Putamen (tissue), 1 donor: ENCODE measurements around the gene CDCA5.
A peak's percentile ranks its signal among the peaks of the same experiment; 100 is the strongest.

Source experiments
- DNase-seq: peaks from one replicate; pipeline ENCODE4 v3.0.0-alpha.2; 2016; ENCODE audit warnings: low spot score

The CDCA5 gene

DNA sequence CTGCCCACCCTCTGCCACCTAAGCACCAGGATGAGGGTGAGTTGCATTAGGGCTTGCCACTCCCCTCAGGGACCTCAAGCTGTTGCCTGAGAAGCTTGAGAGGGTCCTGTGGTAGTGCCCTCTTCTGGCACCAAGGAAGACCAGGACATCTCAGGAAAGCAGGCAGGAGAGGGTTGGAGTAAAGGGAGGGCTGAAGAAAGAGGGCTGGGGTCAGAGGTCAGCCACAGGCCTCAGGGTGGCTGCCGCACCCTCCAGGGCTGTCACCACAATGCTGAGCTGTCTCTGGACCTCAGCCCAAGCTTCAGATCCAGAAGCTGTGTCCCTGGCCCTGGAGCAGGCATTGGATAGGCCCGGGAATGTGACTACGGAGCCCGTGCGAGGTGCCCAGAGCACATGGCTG lies 38.8 kb downstream of the CDCA5 start:
- no peak for DNase-seq

DNA sequence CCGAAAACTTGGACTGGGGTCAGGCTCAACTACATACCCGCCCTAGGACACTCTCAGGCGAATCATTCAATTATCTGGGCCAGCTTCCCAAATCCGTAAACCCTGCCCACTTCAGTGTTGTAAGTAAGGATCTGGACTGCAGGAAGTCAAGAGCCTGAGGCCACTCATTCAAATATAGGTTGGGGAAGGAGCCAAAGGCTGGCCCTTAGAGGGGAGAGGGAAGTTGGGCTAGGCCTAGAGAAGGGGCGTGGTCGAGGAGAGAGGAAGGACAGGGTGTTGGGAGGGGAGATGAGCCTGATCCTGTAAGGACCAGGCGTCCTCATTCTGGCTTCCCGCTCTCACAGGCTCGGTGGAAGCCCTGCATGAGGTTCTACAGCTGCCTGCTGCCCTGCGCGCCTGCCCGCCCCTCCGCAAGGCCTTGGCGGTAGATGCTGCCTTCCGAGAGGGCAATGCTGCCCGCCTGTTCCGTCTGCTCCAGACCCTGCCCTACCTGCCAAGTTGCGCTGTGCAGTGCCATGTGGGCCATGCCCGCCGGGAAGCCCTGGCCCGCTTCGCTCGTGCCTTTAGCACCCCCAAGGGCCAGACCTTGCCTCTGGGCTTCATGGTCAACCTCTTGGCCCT lies 39.8 kb downstream of the CDCA5 start:
- DNase-seq = peak; percentile 15

DNA sequence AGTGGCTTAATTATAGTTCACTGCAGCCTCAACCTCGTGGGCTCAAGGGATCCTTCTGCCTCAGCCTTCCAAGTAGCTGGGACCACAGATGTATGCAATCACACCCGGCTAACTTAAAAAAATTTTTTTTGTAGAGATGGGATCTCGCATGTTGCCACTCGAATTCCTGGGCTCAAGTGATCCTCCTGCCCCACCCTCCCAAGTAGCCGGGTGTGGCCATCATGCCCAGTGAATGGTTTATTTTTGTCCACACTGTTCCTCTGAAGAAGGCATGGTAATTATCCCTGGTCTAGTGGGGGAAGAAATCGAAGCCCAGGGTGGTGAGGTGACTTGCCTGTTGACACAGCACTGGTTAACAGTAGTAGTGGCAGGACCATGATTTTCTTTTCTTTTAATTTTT lies 40.9 kb downstream of the CDCA5 start:
- DNase-seq = no peak

DNA sequence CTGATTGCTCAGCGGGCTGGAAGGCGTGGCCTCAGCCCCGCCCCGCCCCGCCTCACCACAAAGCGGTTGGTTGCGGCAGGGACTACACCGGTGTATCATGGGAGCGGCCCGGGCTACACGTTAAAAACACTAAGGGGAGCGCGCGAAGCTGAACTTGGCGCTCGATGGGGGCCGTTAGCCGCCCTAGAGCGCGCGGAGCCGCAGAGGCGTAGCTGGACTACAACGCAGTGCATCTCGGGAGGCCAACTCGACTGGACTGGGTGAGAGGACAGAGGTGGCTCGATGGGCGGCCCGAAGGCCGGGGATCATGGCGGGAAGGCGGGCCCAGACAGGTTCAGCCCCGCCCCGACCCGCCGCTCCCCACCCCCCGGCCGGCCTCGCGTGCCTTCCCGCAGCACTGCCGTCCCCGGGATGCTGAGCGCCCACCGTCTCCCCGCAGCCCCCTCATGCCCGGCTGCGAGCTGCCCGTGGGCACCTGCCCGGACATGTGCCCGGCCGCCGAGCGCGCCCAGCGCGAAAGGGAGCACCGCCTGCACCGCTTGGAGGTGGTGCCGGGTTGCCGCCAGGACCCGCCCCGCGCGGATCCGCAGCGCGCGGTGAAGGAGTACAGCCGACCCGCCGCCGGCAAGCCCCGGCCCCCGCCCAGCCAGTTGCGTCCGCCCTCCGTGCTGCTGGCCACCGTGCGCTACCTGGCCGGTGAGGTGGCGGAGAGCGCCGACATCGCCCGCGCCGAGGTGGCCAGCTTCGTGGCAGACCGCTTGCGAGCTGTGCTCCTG lies 42.8 kb downstream of the CDCA5 start, which contains the start of gene SAC3D1:
SAC3D1 (plus strand) TSS at position 364 of the 776 bp plus-strand sequence; CDS start at position 447, 83 bp downstream.
- peak; percentile 89 for DNase-seq

DNA sequence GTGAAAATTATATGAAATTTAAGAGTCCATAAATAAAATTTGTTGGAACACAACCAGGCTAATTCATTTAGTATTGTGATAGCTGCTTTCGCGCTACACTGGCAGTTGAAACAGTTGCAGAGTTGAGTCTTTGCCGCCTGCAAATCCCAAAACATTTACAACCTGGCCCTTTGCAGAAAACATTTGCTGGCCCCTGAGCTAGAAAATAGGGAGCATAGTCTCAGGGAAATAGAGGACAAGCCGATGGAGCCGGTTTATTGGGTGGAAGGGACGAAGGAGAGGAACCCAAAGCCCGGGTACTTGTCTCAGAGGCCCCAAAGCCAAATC lies 43.4 kb downstream of the CDCA5 start:
- no peak for DNase-seq

DNA sequence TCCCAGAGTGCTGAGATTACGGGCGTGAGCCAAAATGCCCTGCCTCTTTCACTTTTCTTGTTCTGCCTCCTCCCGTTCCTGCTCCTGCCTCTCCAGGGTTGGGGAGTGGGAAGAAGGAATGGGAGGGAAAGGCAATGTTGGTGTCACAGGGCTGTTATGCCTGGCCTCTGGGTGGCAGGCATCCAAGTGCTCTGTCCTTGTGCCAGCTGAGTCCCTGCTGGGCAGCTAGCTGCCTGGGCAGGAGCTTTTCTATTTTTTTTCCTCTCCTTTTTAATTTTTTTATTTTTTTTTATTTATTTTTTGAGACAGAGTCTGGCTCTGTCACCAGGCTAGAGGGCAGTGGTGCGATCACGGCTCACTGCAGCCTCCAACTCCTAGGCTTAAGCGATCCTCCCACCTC lies 46.9 kb downstream of the CDCA5 start:
- peak; percentile 50 for DNase-seq

DNA sequence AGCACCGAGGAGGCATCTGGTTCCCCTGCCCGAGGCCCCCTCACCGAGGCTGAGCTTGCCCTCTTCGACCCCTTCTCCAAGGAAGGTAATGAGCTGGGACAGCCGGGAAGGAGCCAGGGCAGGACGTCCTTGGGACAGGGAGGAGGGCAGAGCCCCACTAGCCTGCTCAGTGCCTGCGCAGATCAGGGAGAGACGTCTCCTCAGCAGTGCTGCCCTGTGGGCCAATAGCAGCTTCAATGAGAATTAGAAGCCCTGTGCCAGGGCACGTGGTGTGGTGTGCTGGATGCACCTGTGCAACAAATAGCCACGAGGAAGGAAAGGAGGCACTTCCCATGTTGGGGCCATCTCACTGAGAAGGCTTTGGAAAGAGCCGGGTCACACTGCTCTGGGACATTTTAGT lies 48.3 kb downstream of the CDCA5 start:
- no peak for DNase-seq

DNA sequence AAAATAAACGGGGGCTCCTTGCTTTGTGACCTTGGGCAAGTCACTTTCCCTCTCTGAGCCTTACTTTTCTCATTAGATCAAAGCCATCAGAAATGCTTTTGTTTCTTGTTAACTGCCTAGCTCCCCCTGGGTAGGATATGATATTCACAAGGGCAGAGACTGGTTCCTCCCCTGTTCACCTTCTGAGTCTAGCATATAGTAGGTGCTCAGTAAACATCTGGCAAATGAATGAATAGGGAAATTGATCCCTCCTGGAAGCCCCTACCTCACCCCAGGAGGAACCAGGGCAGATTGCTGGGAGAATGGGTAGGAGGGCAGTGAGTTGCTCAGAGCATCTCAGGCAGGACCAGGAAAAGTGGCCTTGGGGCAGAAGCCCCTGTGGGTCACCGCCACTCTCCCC lies 49.4 kb downstream of the CDCA5 start:
- DNase-seq = no peak

DNA sequence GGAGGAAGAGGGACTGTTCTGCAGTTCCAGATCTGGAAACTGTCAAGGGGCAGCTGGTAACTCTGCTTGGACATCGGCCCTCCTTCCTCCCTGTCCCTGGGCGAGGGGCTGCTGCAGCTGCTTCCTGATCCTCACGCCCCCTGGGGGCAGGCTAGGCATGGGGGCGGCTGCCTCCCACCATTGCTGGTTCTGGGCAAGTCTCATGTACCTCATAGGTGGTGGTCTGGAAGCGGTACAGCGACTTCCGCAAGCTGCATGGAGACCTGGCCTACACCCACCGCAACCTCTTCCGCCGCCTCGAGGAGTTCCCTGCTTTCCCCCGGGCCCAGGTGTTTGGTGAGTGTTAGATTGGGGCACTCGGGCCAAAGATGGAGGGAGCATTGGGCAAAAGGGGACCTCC lies 51.6 kb downstream of the CDCA5 start:
- DNase-seq = no peak
